ENCODE measurements around the gene GPR12.

- TF ChIP-seq, protein P1, sequence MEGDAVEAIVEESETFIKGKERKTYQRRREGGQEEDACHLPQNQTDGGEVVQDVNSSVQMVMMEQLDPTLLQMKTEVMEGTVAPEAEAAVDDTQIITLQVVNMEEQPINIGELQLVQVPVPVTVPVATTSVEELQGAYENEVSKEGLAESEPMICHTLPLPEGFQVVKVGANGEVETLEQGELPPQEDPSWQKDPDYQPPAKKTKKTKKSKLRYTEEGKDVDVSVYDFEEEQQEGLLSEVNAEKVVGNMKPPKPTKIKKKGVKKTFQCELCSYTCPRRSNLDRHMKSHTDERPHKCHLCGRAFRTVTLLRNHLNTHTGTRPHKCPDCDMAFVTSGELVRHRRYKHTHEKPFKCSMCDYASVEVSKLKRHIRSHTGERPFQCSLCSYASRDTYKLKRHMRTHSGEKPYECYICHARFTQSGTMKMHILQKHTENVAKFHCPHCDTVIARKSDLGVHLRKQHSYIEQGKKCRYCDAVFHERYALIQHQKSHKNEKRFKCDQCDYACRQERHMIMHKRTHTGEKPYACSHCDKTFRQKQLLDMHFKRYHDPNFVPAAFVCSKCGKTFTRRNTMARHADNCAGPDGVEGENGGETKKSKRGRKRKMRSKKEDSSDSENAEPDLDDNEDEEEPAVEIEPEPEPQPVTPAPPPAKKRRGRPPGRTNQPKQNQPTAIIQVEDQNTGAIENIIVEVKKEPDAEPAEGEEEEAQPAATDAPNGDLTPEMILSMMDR (IDR thresholded peaks at IDR 0.05; ENCODE audit: poor library complexity, severe bottlenecking) = no peak
- TF ChIP-seq EZH2 (IDR thresholded peaks at IDR 0.05; ENCODE audit: borderline replicate concordance, insufficient read depth, low read length, poor library complexity, severe bottlenecking) (no peak), EP300 (conservative IDR thresholded peaks at IDR 0.05; ENCODE audit: poor library complexity, severe bottlenecking) (no peak), SMC3 (conservative IDR thresholded peaks at IDR 0.05; ENCODE audit: poor library complexity) (no peak), MXI1 (conservative IDR thresholded peaks at IDR 0.05; ENCODE audit: poor library complexity, severe bottlenecking) (no peak)
- TF ChIP-seq, protein P2, sequence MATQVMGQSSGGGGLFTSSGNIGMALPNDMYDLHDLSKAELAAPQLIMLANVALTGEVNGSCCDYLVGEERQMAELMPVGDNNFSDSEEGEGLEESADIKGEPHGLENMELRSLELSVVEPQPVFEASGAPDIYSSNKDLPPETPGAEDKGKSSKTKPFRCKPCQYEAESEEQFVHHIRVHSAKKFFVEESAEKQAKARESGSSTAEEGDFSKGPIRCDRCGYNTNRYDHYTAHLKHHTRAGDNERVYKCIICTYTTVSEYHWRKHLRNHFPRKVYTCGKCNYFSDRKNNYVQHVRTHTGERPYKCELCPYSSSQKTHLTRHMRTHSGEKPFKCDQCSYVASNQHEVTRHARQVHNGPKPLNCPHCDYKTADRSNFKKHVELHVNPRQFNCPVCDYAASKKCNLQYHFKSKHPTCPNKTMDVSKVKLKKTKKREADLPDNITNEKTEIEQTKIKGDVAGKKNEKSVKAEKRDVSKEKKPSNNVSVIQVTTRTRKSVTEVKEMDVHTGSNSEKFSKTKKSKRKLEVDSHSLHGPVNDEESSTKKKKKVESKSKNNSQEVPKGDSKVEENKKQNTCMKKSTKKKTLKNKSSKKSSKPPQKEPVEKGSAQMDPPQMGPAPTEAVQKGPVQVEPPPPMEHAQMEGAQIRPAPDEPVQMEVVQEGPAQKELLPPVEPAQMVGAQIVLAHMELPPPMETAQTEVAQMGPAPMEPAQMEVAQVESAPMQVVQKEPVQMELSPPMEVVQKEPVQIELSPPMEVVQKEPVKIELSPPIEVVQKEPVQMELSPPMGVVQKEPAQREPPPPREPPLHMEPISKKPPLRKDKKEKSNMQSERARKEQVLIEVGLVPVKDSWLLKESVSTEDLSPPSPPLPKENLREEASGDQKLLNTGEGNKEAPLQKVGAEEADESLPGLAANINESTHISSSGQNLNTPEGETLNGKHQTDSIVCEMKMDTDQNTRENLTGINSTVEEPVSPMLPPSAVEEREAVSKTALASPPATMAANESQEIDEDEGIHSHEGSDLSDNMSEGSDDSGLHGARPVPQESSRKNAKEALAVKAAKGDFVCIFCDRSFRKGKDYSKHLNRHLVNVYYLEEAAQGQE (IDR thresholded peaks at IDR 0.05; ENCODE audit: borderline replicate concordance) = no peak
Observed at GRCh38 chr13:26758496-26759157, 2.0 kb downstream of the GPR12 start.
